ENCODE measurements around the gene BMP3. TPM values are rescaled to one million over a fixed set of nuclear protein-coding genes. Genes with fewer than 3 reads are reported as not detected.

Gene BMP3
- total RNA-seq, 1 experiment from 2014 or later: 1.8 TPM

DNA sequence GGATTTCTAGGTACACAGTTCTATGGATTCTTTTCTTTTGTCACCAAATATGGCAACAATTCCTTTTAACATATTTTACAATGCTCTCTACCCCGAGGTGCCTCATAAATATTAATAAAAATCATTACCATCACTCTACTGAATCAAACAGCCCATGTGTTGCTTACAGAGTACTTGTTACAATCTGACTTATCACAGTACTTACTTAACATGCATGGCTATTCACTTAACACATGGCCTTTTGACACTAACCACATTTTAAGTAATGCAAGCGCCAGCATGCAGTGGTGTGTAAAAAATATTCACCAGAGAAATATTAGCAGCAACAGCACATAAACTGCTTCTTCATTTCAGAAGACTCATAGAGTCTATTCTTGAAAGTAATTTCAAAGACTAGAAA, 64.9 kb downstream of the BMP3 start:
- ChIA-PET POLR2A (ENCODE audit: unreplicated experiment) (no interaction called here), CTCF (no interaction called here)
- Histone ChIP-seq H3K9me3 (ENCODE audit: low read length) (no peaks in the 10 kb centered on the region), H3K4me3 (ENCODE audit: low read length) (no peak overlapping the region), H3K27me3 (ENCODE audit: low read length) (no peaks in the 10 kb centered on the region), H3K9ac (ENCODE audit: low read length) (no peak overlapping the region), H3K4me2 (ENCODE audit: low read length) (no peak overlapping the region), H4K20me1 (ENCODE audit: low read length) (no peaks in the 10 kb centered on the region), H3K27ac (ENCODE audit: low read length) (no peak overlapping the region), H3K4me1 (ENCODE audit: insufficient read depth, low read length) (no peaks in the 10 kb centered on the region), H2AFZ (ENCODE audit: low read length) (no peak overlapping the region), H3F3A (ENCODE audit: low read length, unreplicated experiment) (no peaks in the 10 kb centered on the region), H3K36me3 (ENCODE audit: low read depth, low read length) (no peaks in the 10 kb centered on the region), H3K79me2 (ENCODE audit: low read length) (no peaks in the 10 kb centered on the region), H3K9me2 (replicated peaks; ENCODE audit: low read length) (no peaks in the 10 kb centered on the region)
- ATAC-seq (no peak), DNase-seq (no peak)
- intact Hi-C loops (cut with micrococcal nuclease): no loop called here
- TF ChIP-seq EZH2 (IDR thresholded peaks at IDR 0.05; ENCODE audit: low read length, unreplicated experiment) (no peak), EZH2phosphoT487 (IDR thresholded peaks at IDR 0.05; ENCODE audit: borderline replicate concordance, low read length) (no peak)
- TF ChIP-seq, protein P1, sequence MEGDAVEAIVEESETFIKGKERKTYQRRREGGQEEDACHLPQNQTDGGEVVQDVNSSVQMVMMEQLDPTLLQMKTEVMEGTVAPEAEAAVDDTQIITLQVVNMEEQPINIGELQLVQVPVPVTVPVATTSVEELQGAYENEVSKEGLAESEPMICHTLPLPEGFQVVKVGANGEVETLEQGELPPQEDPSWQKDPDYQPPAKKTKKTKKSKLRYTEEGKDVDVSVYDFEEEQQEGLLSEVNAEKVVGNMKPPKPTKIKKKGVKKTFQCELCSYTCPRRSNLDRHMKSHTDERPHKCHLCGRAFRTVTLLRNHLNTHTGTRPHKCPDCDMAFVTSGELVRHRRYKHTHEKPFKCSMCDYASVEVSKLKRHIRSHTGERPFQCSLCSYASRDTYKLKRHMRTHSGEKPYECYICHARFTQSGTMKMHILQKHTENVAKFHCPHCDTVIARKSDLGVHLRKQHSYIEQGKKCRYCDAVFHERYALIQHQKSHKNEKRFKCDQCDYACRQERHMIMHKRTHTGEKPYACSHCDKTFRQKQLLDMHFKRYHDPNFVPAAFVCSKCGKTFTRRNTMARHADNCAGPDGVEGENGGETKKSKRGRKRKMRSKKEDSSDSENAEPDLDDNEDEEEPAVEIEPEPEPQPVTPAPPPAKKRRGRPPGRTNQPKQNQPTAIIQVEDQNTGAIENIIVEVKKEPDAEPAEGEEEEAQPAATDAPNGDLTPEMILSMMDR (conservative IDR thresholded peaks at IDR 0.05; ENCODE audit: low read depth, low read length): no peak
- no TSS peak for BruUV-seq (replicated peaks)

- no peaks in the 10 kb centered on the region for H3K36me3 ChIP-seq (ENCODE audit: low read depth, low read length)
- H3K4me2 ChIP-seq (ENCODE audit: low read length): no peak overlapping the region
- no peaks in the 10 kb centered on the region for H3F3A ChIP-seq (ENCODE audit: low read length, unreplicated experiment)
- ATAC-seq (no peak), DNase-seq (no peak)
- no peak overlapping the region for H3K4me3 ChIP-seq (ENCODE audit: low read length)
- no TSS peak for BruUV-seq (replicated peaks)
- H3K9me3 ChIP-seq (ENCODE audit: low read length): no peaks in the 10 kb centered on the region
- H3K4me1 ChIP-seq (ENCODE audit: insufficient read depth, low read length): no peaks in the 10 kb centered on the region
- H2AFZ ChIP-seq (ENCODE audit: low read length): no peak overlapping the region
- H3K79me2 ChIP-seq (ENCODE audit: low read length): no peaks in the 10 kb centered on the region
- no peak overlapping the region for H3K9ac ChIP-seq (ENCODE audit: low read length)
- no peaks in the 10 kb centered on the region for H3K9me2 ChIP-seq (replicated peaks; ENCODE audit: low read length)
- CTCF ChIA-PET: no interaction called here
- POLR2A ChIA-PET (ENCODE audit: unreplicated experiment): no interaction called here
- H3K27ac ChIP-seq (ENCODE audit: low read length): no peak overlapping the region
- no peaks in the 10 kb centered on the region for H4K20me1 ChIP-seq (ENCODE audit: low read length)
- no peaks in the 10 kb centered on the region for H3K27me3 ChIP-seq (ENCODE audit: low read length)
- no peak for TF ChIP-seq EZH2 (IDR thresholded peaks at IDR 0.05; ENCODE audit: low read length, unreplicated experiment)
- no peak for TF ChIP-seq EZH2phosphoT487 (IDR thresholded peaks at IDR 0.05; ENCODE audit: borderline replicate concordance, low read length)
- TF ChIP-seq, protein P1 (conservative IDR thresholded peaks at IDR 0.05; ENCODE audit: low read depth, low read length): no peak
- intact Hi-C loops (cut with micrococcal nuclease): no loop called here
Measured at GRCh38 chr4:81096566-81096965, 66.1 kb downstream of the BMP3 start.

DNA sequence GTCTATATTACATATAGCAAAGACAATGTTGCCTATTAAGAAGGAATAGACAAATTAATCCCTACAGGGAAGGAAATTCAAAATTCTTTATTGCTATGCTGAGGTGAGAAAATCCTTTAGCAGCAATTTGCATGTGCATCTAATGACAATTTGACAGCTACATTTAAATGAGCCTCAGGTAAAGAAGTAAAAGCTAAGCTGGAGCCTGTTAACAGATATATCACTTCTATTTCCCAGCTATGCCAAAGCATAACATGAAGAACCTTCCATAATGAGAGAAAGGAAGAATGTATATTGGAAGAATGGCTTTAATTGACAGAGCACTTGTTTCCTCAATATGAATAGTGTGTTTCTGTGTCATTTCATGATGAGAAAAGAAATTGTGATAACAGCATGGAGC, 71.6 kb downstream of the BMP3 start:
- intact Hi-C loops (cut with micrococcal nuclease): no loop called here
- Histone ChIP-seq H4K20me1 (ENCODE audit: low read length) (no peaks in the 10 kb centered on the region), H3K9me3 (ENCODE audit: low read length) (no peaks in the 10 kb centered on the region), H3K36me3 (ENCODE audit: low read depth, low read length) (no peaks in the 10 kb centered on the region), H3K27me3 (ENCODE audit: low read length) (no peaks in the 10 kb centered on the region), H3K9me2 (replicated peaks; ENCODE audit: low read length) (no peaks in the 10 kb centered on the region), H2AFZ (ENCODE audit: low read length) (no peak overlapping the region), H3K79me2 (ENCODE audit: low read length) (no peaks in the 10 kb centered on the region), H3K27ac (ENCODE audit: low read length) (no peak overlapping the region), H3K4me2 (ENCODE audit: low read length) (no peak overlapping the region), H3K4me1 (ENCODE audit: insufficient read depth, low read length) (no peaks in the 10 kb centered on the region), H3K4me3 (ENCODE audit: low read length) (no peak overlapping the region), H3K9ac (ENCODE audit: low read length) (no peak overlapping the region), H3F3A (ENCODE audit: low read length, unreplicated experiment) (no peaks in the 10 kb centered on the region)
- ChIA-PET POLR2A (ENCODE audit: unreplicated experiment) (no interaction called here), CTCF (no interaction called here)
- ATAC-seq (no peak), DNase-seq (no peak)
- TF ChIP-seq, protein P1 (conservative IDR thresholded peaks at IDR 0.05; ENCODE audit: low read depth, low read length): no peak
- TF ChIP-seq EZH2phosphoT487 (IDR thresholded peaks at IDR 0.05; ENCODE audit: borderline replicate concordance, low read length) (no peak), EZH2 (IDR thresholded peaks at IDR 0.05; ENCODE audit: low read length, unreplicated experiment) (no peak)
- no TSS peak for BruUV-seq (replicated peaks)
